Measurements from ENCODE around the gene ABLIM2.
A peak's percentile ranks its signal among the peaks of the same experiment; 100 is the strongest.

DNA sequence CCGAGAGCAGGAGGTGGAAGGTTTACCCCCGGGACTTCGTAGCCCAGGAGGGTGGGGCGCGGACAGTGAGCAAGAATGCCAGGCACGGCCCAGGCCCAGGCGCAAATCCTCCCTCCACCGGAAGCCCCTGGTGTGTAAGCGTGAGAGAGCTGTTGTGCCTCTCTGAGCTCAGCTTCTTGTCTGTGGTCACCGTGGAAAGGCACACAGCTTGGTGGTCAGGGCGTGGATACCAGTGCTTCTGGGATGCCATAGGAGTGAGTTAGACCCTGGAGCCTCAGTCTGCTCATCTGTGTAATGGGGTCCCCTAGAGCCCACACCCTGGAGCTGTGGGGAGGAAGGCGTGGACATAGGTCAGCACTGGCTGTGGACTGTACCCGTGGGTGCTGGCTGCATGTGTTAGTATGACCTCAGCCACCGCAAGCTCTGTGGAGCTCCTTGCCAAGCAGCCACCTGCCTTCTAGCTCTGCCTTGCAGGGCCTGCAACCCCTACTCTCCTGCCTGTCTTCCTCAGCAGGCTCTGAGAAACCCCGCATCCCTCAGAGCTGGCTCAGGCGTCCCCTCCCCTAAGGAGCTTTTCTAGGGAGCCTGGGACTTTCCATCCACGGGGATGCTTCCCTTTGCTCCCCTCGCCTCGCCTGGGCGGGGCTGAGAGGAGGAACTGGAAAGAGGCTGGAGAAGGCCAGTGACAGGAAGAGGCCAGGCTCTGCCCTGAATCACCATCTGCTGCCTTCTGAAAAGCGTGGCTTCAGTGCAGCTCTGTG lies 190.9 kb downstream of the ABLIM2 start:
- TF ChIP-seq EHF (CRISPR knock-in tag; IDR thresholded peaks at IDR 0.05) (no peak), POLR2A (IDR thresholded peaks at IDR 0.05; ENCODE audit: low read length) (no peak), BHLHE40 (IDR thresholded peaks at IDR 0.05; ENCODE audit: low read depth, low read length) (no peak)
- TF ChIP-seq, protein P1, sequence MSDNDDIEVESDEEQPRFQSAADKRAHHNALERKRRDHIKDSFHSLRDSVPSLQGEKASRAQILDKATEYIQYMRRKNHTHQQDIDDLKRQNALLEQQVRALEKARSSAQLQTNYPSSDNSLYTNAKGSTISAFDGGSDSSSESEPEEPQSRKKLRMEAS (IDR thresholded peaks at IDR 0.05), result peak; percentile 17; the same call in 1 of the 2 replicates
- TF ChIP-seq, protein P2, sequence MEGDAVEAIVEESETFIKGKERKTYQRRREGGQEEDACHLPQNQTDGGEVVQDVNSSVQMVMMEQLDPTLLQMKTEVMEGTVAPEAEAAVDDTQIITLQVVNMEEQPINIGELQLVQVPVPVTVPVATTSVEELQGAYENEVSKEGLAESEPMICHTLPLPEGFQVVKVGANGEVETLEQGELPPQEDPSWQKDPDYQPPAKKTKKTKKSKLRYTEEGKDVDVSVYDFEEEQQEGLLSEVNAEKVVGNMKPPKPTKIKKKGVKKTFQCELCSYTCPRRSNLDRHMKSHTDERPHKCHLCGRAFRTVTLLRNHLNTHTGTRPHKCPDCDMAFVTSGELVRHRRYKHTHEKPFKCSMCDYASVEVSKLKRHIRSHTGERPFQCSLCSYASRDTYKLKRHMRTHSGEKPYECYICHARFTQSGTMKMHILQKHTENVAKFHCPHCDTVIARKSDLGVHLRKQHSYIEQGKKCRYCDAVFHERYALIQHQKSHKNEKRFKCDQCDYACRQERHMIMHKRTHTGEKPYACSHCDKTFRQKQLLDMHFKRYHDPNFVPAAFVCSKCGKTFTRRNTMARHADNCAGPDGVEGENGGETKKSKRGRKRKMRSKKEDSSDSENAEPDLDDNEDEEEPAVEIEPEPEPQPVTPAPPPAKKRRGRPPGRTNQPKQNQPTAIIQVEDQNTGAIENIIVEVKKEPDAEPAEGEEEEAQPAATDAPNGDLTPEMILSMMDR (IDR thresholded peaks at IDR 0.05), result no peak
